Mesenchymal stem cell (in vitro differentiated cells and primary cell): ENCODE measurements around the gene HIVEP2. TPM values are rescaled to one million over a fixed set of nuclear protein-coding genes. Genes with fewer than 3 reads are reported as not detected.

Source experiments
- DNase-seq: peaks from one replicate; pipeline ENCODE4 v3.0.0-alpha.2; 2013
- H2AFZ ChIP-seq: one replicate; pipeline ENCODE4 v1.6.1; 2013; ENCODE audit warnings: low read depth, mild to moderate bottlenecking, control low read depth, inconsistent platforms, low read length, moderate library complexity
- H2AK5ac ChIP-seq: 2 replicates; pipeline ENCODE4 v1.6.1; 2013; ENCODE audit warnings: low read length, moderate library complexity, mild to moderate bottlenecking, inconsistent platforms; ENCODE audit not compliant: severe bottlenecking
- H2BK120ac ChIP-seq: one replicate; pipeline ENCODE4 v1.6.1; 2013; ENCODE audit warnings: low read depth, mild to moderate bottlenecking, inconsistent platforms, low read length, moderate library complexity
- H2BK12ac ChIP-seq, 2 experiments: one replicate each; pipeline ENCODE4 v1.6.1; 2013; ENCODE audit warnings: inconsistent platforms in 2 of 2, low read length in 2 of 2, mild to moderate bottlenecking in 2 of 2, moderate library complexity in 2 of 2, control low read depth in 1 of 2
- H2BK15ac ChIP-seq: one replicate; pipeline ENCODE4 v1.6.1; 2013; ENCODE audit warnings: mild to moderate bottlenecking, low read depth, inconsistent platforms; ENCODE audit not compliant: poor library complexity, severe bottlenecking
- H2BK5ac ChIP-seq: 2 replicates; pipeline ENCODE4 v1.6.1; 2013; ENCODE audit warnings: low read depth, mild to moderate bottlenecking, low read length, control low read depth, inconsistent platforms; ENCODE audit not compliant: poor library complexity, severe bottlenecking
- H3K14ac ChIP-seq, 2 experiments: one replicate each; pipeline ENCODE4 v1.6.1; 2013; ENCODE audit warnings: inconsistent platforms in 2 of 2, low read length in 2 of 2, control low read depth in 1 of 2, mild to moderate bottlenecking in 1 of 2, moderate library complexity in 1 of 2
- H3K18ac ChIP-seq, 2 experiments: one replicate each; pipeline ENCODE4 v1.6.1; 2013; ENCODE audit warnings: inconsistent platforms in 2 of 2, low read length in 2 of 2, control low read depth in 1 of 2, low read depth in 1 of 2, mild to moderate bottlenecking in 1 of 2
- H3K23ac ChIP-seq, 2 experiments: one replicate each; pipeline ENCODE4 v1.6.1; 2013; ENCODE audit warnings: inconsistent platforms in 2 of 2, low read length in 2 of 2, mild to moderate bottlenecking in 2 of 2, moderate library complexity in 2 of 2, control low read depth in 1 of 2
- H3K27ac ChIP-seq: 2 replicates; pipeline ENCODE4 v1.5.1; 2013; ENCODE audit warnings: mild to moderate bottlenecking, moderate library complexity, low read length, control low read depth, inconsistent platforms; ENCODE audit not compliant: poor library complexity, severe bottlenecking
- H3K27me3 ChIP-seq, 2 experiments: 2 replicates each; pipeline versions ENCODE4 v1.6.1 to v1.7.0; 2013; ENCODE audit warnings: low read length in 2 of 2, mild to moderate bottlenecking in 2 of 2, moderate library complexity in 2 of 2, control low read depth in 1 of 2, inconsistent platforms in 1 of 2; ENCODE audit not compliant: control insufficient read depth in 1 of 2, insufficient read depth in 1 of 2
- H3K36me3 ChIP-seq, 2 experiments: 2 replicates each; pipeline versions ENCODE4 v1.6.1 to v1.7.0; 2013; ENCODE audit warnings: low read length in 2 of 2, control low read depth in 1 of 2, inconsistent platforms in 1 of 2, low read depth in 1 of 2, mild to moderate bottlenecking in 1 of 2; ENCODE audit not compliant: insufficient read depth in 2 of 2, control insufficient read depth in 1 of 2
- H3K4ac ChIP-seq, 2 experiments: one replicate each; pipeline ENCODE4 v1.6.1; 2013; ENCODE audit warnings: inconsistent platforms in 2 of 2, low read length in 2 of 2, mild to moderate bottlenecking in 2 of 2, moderate library complexity in 2 of 2, control low read depth in 1 of 2, low read depth in 1 of 2
- H3K4me1 ChIP-seq: 2 replicates; pipeline ENCODE4 v1.6.1; 2013; ENCODE audit warnings: low read depth, low read length, control low read depth; ENCODE audit not compliant: control insufficient read depth, insufficient read depth
- H3K4me2 ChIP-seq: 2 replicates; pipeline ENCODE4 v1.6.1; 2013; ENCODE audit warnings: low read length, mild to moderate bottlenecking, inconsistent platforms; ENCODE audit not compliant: poor library complexity, severe bottlenecking
- H3K4me3 ChIP-seq, 2 experiments: 2 replicates each; pipeline versions ENCODE4 v1.5.1 to v1.7.0; 2013; ENCODE audit warnings: low read length in 2 of 2, mild to moderate bottlenecking in 2 of 2, control low read depth in 1 of 2, low read depth in 1 of 2; ENCODE audit not compliant: insufficient read depth in 1 of 2
- H3K79me1 ChIP-seq: replicated peaks from 2 replicates; pipeline ENCODE4 v1.6.1; 2013; ENCODE audit warnings: mild to moderate bottlenecking, control low read depth, low read length, inconsistent platforms; ENCODE audit not compliant: poor library complexity, severe bottlenecking
- H3K9ac ChIP-seq: 2 replicates; pipeline ENCODE4 v1.7.0; 2013; ENCODE audit warnings: mild to moderate bottlenecking, low read length, moderate library complexity
- H3K9me3 ChIP-seq: 2 replicates; pipeline ENCODE4 v1.7.0; 2013; ENCODE audit warnings: mild to moderate bottlenecking, low read length; ENCODE audit not compliant: control insufficient read depth
- H4K8ac ChIP-seq: one replicate; pipeline ENCODE4 v1.6.1; 2013; ENCODE audit warnings: inconsistent platforms, mild to moderate bottlenecking, low read length, moderate library complexity
- H4K91ac ChIP-seq: one replicate; pipeline ENCODE4 v1.6.1; 2013; ENCODE audit warnings: mild to moderate bottlenecking, low read length, inconsistent platforms
- WGBS: methylation state at CpG from one replicate; pipeline ENCODE4 v1.1.7; 2013; ENCODE audit warnings: mixed read lengths; 5-methylcytosine and 5-hydroxymethylcytosine counted together
- polyA plus RNA-seq, 2 experiments: library from polyadenylated mRNA; stranded (reverse); fragments of 200-250 nt; gene quantifications; one replicate each; pipeline ENCODE4 v1.2.3, GENCODE V29; 2013

Gene HIVEP2, protein sequence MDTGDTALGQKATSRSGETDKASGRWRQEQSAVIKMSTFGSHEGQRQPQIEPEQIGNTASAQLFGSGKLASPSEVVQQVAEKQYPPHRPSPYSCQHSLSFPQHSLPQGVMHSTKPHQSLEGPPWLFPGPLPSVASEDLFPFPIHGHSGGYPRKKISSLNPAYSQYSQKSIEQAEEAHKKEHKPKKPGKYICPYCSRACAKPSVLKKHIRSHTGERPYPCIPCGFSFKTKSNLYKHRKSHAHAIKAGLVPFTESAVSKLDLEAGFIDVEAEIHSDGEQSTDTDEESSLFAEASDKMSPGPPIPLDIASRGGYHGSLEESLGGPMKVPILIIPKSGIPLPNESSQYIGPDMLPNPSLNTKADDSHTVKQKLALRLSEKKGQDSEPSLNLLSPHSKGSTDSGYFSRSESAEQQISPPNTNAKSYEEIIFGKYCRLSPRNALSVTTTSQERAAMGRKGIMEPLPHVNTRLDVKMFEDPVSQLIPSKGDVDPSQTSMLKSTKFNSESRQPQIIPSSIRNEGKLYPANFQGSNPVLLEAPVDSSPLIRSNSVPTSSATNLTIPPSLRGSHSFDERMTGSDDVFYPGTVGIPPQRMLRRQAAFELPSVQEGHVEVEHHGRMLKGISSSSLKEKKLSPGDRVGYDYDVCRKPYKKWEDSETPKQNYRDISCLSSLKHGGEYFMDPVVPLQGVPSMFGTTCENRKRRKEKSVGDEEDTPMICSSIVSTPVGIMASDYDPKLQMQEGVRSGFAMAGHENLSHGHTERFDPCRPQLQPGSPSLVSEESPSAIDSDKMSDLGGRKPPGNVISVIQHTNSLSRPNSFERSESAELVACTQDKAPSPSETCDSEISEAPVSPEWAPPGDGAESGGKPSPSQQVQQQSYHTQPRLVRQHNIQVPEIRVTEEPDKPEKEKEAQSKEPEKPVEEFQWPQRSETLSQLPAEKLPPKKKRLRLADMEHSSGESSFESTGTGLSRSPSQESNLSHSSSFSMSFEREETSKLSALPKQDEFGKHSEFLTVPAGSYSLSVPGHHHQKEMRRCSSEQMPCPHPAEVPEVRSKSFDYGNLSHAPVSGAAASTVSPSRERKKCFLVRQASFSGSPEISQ (N-terminal part only)
- polyA plus RNA-seq (2013, experiment 1 of 2): 8.5 TPM
- polyA plus RNA-seq (2013, experiment 2 of 2): 8.1 TPM

DNA sequence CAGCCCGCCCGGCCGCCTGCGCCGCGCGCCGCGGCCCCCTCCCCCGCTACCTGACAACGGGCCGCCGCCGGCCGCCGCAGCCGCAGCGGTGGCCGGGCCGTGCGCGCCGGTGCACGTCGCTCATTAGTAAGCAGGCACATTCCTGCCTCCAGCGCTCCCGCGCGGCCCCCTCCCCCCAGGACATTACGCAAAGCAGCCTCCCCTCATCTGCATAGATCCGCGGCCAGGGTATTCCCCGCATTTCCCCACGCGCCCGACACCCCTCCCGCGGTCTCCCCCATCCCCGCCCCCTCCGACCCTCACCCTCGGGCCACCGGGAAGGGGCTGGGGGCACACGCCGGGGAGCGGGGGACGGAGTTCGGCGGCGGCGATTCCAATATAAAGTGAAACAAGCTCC, at the start of gene HIVEP2:
Gene HIVEP2 (minus strand): TSS at position 128 of the 397 bp plus-strand sequence. CDS start 170,438 bp downstream, outside the sequence.
- Histone ChIP-seq H3K4me2 (peak within 1 kb of the TSS; percentile 96), H3K23ac (peak within 1 kb of the TSS in 1 of 2 experiments; percentile 99), H3K4me1 (peaks cover 5% of the 10 kb centered on the region), H4K91ac (peak within 1 kb of the TSS; percentile 93), H2BK12ac (peak within 1 kb of the TSS in 1 of 2 experiments; percentile 99), H3K4me3 (peak within 1 kb of the TSS; percentile 93 to 95), H3K9me3 (no peaks in the 10 kb centered on the region), H4K8ac (peak within 1 kb of the TSS; percentile 81), H2AK5ac (no peak within 1 kb of the TSS), H3K27me3 (no peaks in the 10 kb centered on the region), H3K79me1 (peaks cover 9% of the 10 kb centered on the region), H2BK5ac (peak within 1 kb of the TSS; percentile 15), H3K14ac (peak within 1 kb of the TSS; percentile 57 to 100), H3K18ac (peak within 1 kb of the TSS; percentile 96 to 100), H3K36me3 (no peaks in the 10 kb centered on the region), H3K9ac (peak within 1 kb of the TSS; percentile 99), H2BK120ac (peak within 1 kb of the TSS; percentile 87), H3K4ac (peak within 1 kb of the TSS; percentile 79 to 99), H2AFZ (peak within 1 kb of the TSS; percentile 92), H3K27ac (peak within 1 kb of the TSS; percentile 85), H2BK15ac (peak within 1 kb of the TSS; percentile 90)
- under 1% methylated on average over 25 of the region's 50 CpGs for WGBS
- DNase-seq: peak; percentile 94

DNA sequence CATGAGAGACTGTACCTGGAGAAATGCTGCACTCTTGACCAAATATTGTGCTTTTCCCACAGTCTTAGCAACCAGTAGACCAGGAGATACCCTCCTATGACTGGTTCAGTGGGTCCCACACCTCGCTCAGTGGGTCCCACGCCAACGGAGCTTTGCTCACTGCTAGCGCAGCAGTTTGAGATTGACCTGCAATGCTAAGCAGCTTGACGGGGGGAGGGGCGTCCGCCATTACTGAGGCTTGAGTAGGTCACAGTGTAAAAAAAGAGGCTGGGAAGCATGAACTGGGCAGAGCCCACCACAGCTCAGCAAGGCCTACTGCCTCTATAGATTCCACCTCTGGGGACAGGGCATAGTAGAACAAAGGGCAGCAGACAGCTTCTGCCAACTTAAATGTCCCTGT, 49.0 kb upstream of the HIVEP2 start:
- Histone ChIP-seq H3K27me3 (no peaks in the 10 kb centered on the region), H3K9me3 (no peaks in the 10 kb centered on the region), H3K4me2 (no peak overlapping the region), H4K91ac (no peak overlapping the region), H2BK120ac (no peak overlapping the region), H3K4me3 (no peak overlapping the region), H3K9ac (no peak overlapping the region), H3K36me3 (no peaks in the 10 kb centered on the region), H4K8ac (no peak overlapping the region), H3K27ac (no peak overlapping the region), H3K4ac (no peak overlapping the region), H2BK12ac (no peak overlapping the region), H3K23ac (no peak overlapping the region), H3K14ac (no peak overlapping the region), H3K79me1 (no peaks in the 10 kb centered on the region), H2BK5ac (no peak overlapping the region), H3K18ac (no peak overlapping the region), H3K4me1 (no peaks in the 10 kb centered on the region), H2AK5ac (no peak overlapping the region), H2BK15ac (no peak overlapping the region), H2AFZ (no peak overlapping the region)
- 95% methylated on average over 7 of the region's 7 CpGs for WGBS
- no peak for DNase-seq

DNA sequence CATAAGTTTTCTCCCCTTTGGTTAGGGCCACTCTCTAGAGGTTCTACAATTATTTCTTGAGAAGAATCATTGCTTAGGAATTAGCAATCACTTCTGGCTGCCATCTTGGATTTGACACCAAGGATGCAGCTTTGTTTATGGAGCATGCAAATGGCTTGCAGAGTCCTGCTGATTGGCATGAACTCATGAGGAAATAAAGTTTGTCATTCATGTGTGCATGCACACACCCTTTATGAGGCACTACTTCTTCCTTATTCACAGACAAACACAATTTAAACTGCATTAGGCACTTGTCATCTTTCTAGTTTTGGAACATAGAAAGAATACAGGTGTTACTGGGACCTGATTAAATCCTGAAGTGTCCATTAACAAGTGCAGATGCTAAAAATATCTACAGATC, 42.5 kb upstream of the HIVEP2 start:
- H2AK5ac ChIP-seq: no peak overlapping the region

More for the DNA sequence above, 42.5 kb upstream of the HIVEP2 start:
- no peak overlapping the region for H2BK12ac ChIP-seq
- H4K8ac ChIP-seq: no peak overlapping the region
- H3K36me3 ChIP-seq: no peaks in the 10 kb centered on the region
- no peak overlapping the region for H3K4ac ChIP-seq
- H3K4me2 ChIP-seq: no peak overlapping the region
- H3K14ac ChIP-seq: no peak overlapping the region
- H3K4me1 ChIP-seq: no peaks in the 10 kb centered on the region
- no peak overlapping the region for H2BK15ac ChIP-seq
- no peak overlapping the region for H3K18ac ChIP-seq
- no peak overlapping the region for H2AFZ ChIP-seq
- no peak overlapping the region for H3K23ac ChIP-seq
- no peak overlapping the region for H2BK5ac ChIP-seq
- no peak overlapping the region for H3K27ac ChIP-seq
- H3K9ac ChIP-seq: no peak overlapping the region
- H2BK120ac ChIP-seq: no peak overlapping the region
- H3K9me3 ChIP-seq: no peaks in the 10 kb centered on the region
- no peak overlapping the region for H4K91ac ChIP-seq
- no peaks in the 10 kb centered on the region for H3K79me1 ChIP-seq
- no peak for DNase-seq
- no peak overlapping the region for H3K4me3 ChIP-seq
- H3K27me3 ChIP-seq: no peaks in the 10 kb centered on the region
